Glutamatergic neuron (in vitro differentiated cells): ENCODE measurements around the gene NXPE4. TPM values are rescaled to one million over a fixed set of nuclear protein-coding genes. Genes with fewer than 3 reads are reported as not detected.

Experiments
- DNase-seq: peaks from one replicate; pipeline ENCODE4 v3.0.0; 2022
- H3K27ac Mint-ChIP-seq: one replicate; pipeline ENCODE4 v1.8.0; 2020; ENCODE audit warnings: mild to moderate bottlenecking, mixed read lengths, inconsistent platforms; ENCODE audit not compliant: unreplicated experiment
- H3K27me3 Mint-ChIP-seq: one replicate; pipeline ENCODE4 v1.8.0; 2020; ENCODE audit warnings: mild to moderate bottlenecking, moderate library complexity, mixed read lengths, inconsistent platforms; ENCODE audit not compliant: unreplicated experiment
- H3K36me3 Mint-ChIP-seq: one replicate; pipeline ENCODE4 v1.8.0; 2020; ENCODE audit warnings: mild to moderate bottlenecking, mixed read lengths, inconsistent platforms; ENCODE audit not compliant: unreplicated experiment
- H3K4me1 Mint-ChIP-seq: one replicate; pipeline ENCODE4 v1.8.0; 2020; ENCODE audit warnings: mild to moderate bottlenecking, low read depth, mixed read lengths, inconsistent platforms; ENCODE audit not compliant: unreplicated experiment
- H3K4me3 Mint-ChIP-seq: one replicate; pipeline ENCODE4 v1.8.0; 2020; ENCODE audit warnings: mild to moderate bottlenecking, mixed read lengths, inconsistent platforms; ENCODE audit not compliant: unreplicated experiment
- H3K9me3 Mint-ChIP-seq: one replicate; pipeline ENCODE4 v1.8.0; 2020; ENCODE audit warnings: mild to moderate bottlenecking, moderate library complexity, mixed read lengths, inconsistent platforms; ENCODE audit not compliant: unreplicated experiment
- total RNA-seq: library from RNA; stranded (reverse); fragmentation: NEBNext Ultra II Directional; extraction: Animal tissue kit (Norgen Biotek cat#: 25700); gene quantifications from one replicate; pipeline ENCODE4 v1.2.1, GENCODE V29; 2021; ENCODE audit not compliant: unreplicated experiment
- TF ChIP-seq, protein P1 (sequence below): fragments of 200-600 bp; sonication (generic); IDR thresholded peaks from one replicate; pipeline ENCODE4 v1.5.0; 2021; ENCODE audit not compliant: partially characterized antibody, unreplicated experiment

Gene NXPE4
- total RNA-seq, 1 donor from 2014 or later = not detected

- TF ChIP-seq, protein P1, sequence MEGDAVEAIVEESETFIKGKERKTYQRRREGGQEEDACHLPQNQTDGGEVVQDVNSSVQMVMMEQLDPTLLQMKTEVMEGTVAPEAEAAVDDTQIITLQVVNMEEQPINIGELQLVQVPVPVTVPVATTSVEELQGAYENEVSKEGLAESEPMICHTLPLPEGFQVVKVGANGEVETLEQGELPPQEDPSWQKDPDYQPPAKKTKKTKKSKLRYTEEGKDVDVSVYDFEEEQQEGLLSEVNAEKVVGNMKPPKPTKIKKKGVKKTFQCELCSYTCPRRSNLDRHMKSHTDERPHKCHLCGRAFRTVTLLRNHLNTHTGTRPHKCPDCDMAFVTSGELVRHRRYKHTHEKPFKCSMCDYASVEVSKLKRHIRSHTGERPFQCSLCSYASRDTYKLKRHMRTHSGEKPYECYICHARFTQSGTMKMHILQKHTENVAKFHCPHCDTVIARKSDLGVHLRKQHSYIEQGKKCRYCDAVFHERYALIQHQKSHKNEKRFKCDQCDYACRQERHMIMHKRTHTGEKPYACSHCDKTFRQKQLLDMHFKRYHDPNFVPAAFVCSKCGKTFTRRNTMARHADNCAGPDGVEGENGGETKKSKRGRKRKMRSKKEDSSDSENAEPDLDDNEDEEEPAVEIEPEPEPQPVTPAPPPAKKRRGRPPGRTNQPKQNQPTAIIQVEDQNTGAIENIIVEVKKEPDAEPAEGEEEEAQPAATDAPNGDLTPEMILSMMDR = no peak
- no peak overlapping the region for H3K27ac Mint-ChIP-seq
- no peak overlapping the region for H3K4me3 Mint-ChIP-seq
- peaks cover 7% of the 10 kb centered on the region for H3K9me3 Mint-ChIP-seq
- peaks cover 31% of the 10 kb centered on the region for H3K36me3 Mint-ChIP-seq
- no peaks in the 10 kb centered on the region for H3K4me1 Mint-ChIP-seq
- peaks cover 2% of the 10 kb centered on the region for H3K27me3 Mint-ChIP-seq
- DNase-seq = no peak
These were observed 8.1 kb downstream of the NXPE4 start for GRCh38 chr11:114587398-114587953.

GRCh38 chr11:114586797-114587196 lies 8.8 kb downstream of the NXPE4 start:
- TF ChIP-seq, protein P1 = no peak
- no peak overlapping the region for H3K27ac Mint-ChIP-seq
- H3K27me3 Mint-ChIP-seq = peaks cover 2% of the 10 kb centered on the region
- no peak for DNase-seq
- peaks cover 31% of the 10 kb centered on the region for H3K36me3 Mint-ChIP-seq
- peaks cover 7% of the 10 kb centered on the region for H3K9me3 Mint-ChIP-seq
- no peak overlapping the region for H3K4me3 Mint-ChIP-seq
- H3K4me1 Mint-ChIP-seq = no peaks in the 10 kb centered on the region

- TF ChIP-seq, protein P1 = no peak
- Mint-ChIP-seq H3K27me3 (no peaks in the 10 kb centered on the region), H3K4me3 (no peak overlapping the region), H3K4me1 (no peaks in the 10 kb centered on the region), H3K9me3 (peaks cover 1% of the 10 kb centered on the region), H3K27ac (no peak overlapping the region), H3K36me3 (peaks cover 5% of the 10 kb centered on the region)
- no peak for DNase-seq
These were observed 23.9 kb downstream of the NXPE4 start for GRCh38 chr11:114571712-114572111.

- no peak overlapping the region for H3K4me3 Mint-ChIP-seq
These were observed 25.8 kb downstream of the NXPE4 start for GRCh38 chr11:114569801-114570200.

GRCh38 chr11:114566276-114566675 lies 29.3 kb downstream of the NXPE4 start:
- DNase-seq = no peak
- TF ChIP-seq, protein P1 = no peak
- peaks cover 5% of the 10 kb centered on the region for H3K9me3 Mint-ChIP-seq
- H3K4me1 Mint-ChIP-seq = no peaks in the 10 kb centered on the region
- peaks cover 1% of the 10 kb centered on the region for H3K36me3 Mint-ChIP-seq
- no peak overlapping the region for H3K4me3 Mint-ChIP-seq
- H3K27me3 Mint-ChIP-seq = no peaks in the 10 kb centered on the region
- no peak overlapping the region for H3K27ac Mint-ChIP-seq

More at GRCh38 chr11:114569801-114570200, 25.8 kb downstream of the NXPE4 start:
- Mint-ChIP-seq H3K27ac (no peak overlapping the region), H3K9me3 (peaks cover 5% of the 10 kb centered on the region), H3K27me3 (no peaks in the 10 kb centered on the region), H3K4me1 (no peaks in the 10 kb centered on the region), H3K36me3 (peaks cover 5% of the 10 kb centered on the region)
- TF ChIP-seq, protein P1 = no peak
- DNase-seq = no peak
